ENCODE data around the gene PBXIP1. TPM values are rescaled to one million over a fixed set of nuclear protein-coding genes. Genes with fewer than 3 reads are reported as not detected.
A peak's percentile ranks its signal among the peaks of the same experiment; 100 is the strongest.

PBXIP1 gene
- total and polyA plus RNA-seq, 2 of the 13 experiments (the other 11 are each of a cell fraction or from before 2014, with no cell fraction given): 16.3 to 31.9 TPM

DNA sequence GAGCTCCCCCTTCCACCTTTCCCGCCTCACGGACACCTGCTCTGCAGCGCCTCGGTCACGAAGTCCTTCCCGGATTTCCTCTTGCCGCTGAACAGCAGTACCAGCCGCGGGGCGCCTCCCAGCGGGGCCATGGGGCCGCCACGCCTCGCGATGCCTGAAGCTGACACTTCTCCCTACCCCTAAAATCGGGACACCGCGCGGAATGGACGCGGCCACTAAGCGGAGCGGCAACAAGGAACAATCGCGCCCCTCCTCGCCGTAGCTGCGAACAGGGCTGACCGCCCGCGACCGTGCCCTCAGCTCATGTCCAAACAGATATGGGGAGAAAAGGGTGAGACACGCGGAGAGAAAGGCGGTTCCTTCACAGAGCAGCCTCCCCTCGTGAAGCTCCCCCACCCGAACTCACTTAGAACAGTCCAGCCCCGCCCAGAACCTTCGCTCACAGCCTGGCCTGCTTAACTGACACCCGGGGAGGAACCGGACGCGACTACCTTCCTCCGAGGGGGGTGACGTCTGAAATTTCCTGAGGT, 19.3 kb downstream of the PBXIP1 start, which contains the start of gene PMVK (continued):
- TF ChIP-seq, protein P1, sequence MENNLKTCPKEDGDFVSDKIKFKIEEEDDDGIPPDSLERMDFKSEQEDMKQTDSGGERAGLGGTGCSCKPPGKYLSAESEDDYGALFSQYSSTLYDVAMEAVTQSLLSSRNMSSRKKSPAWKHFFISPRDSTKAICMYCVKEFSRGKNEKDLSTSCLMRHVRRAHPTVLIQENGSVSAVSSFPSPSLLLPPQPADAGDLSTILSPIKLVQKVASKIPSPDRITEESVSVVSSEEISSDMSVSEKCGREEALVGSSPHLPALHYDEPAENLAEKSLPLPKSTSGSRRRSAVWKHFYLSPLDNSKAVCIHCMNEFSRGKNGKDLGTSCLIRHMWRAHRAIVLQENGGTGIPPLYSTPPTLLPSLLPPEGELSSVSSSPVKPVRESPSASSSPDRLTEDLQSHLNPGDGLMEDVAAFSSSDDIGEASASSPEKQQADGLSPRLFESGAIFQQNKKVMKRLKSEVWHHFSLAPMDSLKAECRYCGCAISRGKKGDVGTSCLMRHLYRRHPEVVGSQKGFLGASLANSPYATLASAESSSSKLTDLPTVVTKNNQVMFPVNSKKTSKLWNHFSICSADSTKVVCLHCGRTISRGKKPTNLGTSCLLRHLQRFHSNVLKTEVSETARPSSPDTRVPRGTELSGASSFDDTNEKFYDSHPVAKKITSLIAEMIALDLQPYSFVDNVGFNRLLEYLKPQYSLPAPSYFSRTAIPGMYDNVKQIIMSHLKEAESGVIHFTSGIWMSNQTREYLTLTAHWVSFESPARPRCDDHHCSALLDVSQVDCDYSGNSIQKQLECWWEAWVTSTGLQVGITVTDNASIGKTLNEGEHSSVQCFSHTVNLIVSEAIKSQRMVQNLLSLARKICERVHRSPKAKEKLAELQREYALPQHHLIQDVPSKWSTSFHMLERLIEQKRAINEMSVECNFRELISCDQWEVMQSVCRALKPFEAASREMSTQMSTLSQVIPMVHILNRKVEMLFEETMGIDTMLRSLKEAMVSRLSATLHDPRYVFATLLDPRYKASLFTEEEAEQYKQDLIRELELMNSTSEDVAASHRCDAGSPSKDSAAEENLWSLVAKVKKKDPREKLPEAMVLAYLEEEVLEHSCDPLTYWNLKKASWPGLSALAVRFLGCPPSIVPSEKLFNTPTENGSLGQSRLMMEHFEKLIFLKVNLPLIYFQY (CRISPR knock-in tag; IDR thresholded peaks at IDR 0.05; ENCODE audit: borderline replicate concordance): peak; percentile 89
- TF ChIP-seq ZFYVE20 (CRISPR knock-in tag; IDR thresholded peaks at IDR 0.05; ENCODE audit: borderline replicate concordance, low read depth): 0 out of 2 replicates have a peak, but pooled peaks have one; percentile 93
- TF ChIP-seq, protein P2, sequence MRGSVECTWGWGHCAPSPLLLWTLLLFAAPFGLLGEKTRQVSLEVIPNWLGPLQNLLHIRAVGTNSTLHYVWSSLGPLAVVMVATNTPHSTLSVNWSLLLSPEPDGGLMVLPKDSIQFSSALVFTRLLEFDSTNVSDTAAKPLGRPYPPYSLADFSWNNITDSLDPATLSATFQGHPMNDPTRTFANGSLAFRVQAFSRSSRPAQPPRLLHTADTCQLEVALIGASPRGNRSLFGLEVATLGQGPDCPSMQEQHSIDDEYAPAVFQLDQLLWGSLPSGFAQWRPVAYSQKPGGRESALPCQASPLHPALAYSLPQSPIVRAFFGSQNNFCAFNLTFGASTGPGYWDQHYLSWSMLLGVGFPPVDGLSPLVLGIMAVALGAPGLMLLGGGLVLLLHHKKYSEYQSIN (CRISPR knock-in tag; IDR thresholded peaks at IDR 0.05; ENCODE audit: borderline replicate concordance): no peak
- peak; percentile 99 for TF ChIP-seq ZC3H13 (CRISPR knock-in tag; IDR thresholded peaks at IDR 0.05)
- TF ChIP-seq ZMYM4 (CRISPR knock-in tag; IDR thresholded peaks at IDR 0.05): peak; percentile 90
- peak; percentile 86 for TF ChIP-seq CBFB (CRISPR knock-in tag; IDR thresholded peaks at IDR 0.05)
- 0 out of 2 replicates have a peak, but pooled peaks have one; percentile 95 for TF ChIP-seq ZNF138 (CRISPR knock-in tag; IDR thresholded peaks at IDR 0.05; ENCODE audit: low read depth)
- TF ChIP-seq, protein P3, sequence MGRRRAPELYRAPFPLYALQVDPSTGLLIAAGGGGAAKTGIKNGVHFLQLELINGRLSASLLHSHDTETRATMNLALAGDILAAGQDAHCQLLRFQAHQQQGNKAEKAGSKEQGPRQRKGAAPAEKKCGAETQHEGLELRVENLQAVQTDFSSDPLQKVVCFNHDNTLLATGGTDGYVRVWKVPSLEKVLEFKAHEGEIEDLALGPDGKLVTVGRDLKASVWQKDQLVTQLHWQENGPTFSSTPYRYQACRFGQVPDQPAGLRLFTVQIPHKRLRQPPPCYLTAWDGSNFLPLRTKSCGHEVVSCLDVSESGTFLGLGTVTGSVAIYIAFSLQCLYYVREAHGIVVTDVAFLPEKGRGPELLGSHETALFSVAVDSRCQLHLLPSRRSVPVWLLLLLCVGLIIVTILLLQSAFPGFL (CRISPR knock-in tag; IDR thresholded peaks at IDR 0.05): no peak
- TF ChIP-seq ZNF337 (CRISPR knock-in tag; IDR thresholded peaks at IDR 0.05; ENCODE audit: borderline replicate concordance, low read depth): peak; percentile 96; the same call in 1 of the 2 replicates
- TF ChIP-seq ZNF678 (CRISPR knock-in tag; IDR thresholded peaks at IDR 0.05): peak; percentile 99
- no peak for TF ChIP-seq HNRNPH1 (optimal IDR thresholded peaks at IDR 0.05; ENCODE audit: low read depth, low read length)
- TF ChIP-seq ZNF253 (CRISPR knock-in tag; IDR thresholded peaks at IDR 0.05; ENCODE audit: borderline replicate concordance): peak; percentile 97
- TF ChIP-seq, protein P4, sequence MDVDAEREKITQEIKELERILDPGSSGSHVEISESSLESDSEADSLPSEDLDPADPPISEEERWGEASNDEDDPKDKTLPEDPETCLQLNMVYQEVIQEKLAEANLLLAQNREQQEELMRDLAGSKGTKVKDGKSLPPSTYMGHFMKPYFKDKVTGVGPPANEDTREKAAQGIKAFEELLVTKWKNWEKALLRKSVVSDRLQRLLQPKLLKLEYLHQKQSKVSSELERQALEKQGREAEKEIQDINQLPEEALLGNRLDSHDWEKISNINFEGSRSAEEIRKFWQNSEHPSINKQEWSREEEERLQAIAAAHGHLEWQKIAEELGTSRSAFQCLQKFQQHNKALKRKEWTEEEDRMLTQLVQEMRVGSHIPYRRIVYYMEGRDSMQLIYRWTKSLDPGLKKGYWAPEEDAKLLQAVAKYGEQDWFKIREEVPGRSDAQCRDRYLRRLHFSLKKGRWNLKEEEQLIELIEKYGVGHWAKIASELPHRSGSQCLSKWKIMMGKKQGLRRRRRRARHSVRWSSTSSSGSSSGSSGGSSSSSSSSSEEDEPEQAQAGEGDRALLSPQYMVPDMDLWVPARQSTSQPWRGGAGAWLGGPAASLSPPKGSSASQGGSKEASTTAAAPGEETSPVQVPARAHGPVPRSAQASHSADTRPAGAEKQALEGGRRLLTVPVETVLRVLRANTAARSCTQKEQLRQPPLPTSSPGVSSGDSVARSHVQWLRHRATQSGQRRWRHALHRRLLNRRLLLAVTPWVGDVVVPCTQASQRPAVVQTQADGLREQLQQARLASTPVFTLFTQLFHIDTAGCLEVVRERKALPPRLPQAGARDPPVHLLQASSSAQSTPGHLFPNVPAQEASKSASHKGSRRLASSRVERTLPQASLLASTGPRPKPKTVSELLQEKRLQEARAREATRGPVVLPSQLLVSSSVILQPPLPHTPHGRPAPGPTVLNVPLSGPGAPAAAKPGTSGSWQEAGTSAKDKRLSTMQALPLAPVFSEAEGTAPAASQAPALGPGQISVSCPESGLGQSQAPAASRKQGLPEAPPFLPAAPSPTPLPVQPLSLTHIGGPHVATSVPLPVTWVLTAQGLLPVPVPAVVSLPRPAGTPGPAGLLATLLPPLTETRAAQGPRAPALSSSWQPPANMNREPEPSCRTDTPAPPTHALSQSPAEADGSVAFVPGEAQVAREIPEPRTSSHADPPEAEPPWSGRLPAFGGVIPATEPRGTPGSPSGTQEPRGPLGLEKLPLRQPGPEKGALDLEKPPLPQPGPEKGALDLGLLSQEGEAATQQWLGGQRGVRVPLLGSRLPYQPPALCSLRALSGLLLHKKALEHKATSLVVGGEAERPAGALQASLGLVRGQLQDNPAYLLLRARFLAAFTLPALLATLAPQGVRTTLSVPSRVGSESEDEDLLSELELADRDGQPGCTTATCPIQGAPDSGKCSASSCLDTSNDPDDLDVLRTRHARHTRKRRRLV (CRISPR knock-in tag; IDR thresholded peaks at IDR 0.05): peak; percentile 96; the same call in 1 of the 2 replicates
- TF ChIP-seq, protein P5, sequence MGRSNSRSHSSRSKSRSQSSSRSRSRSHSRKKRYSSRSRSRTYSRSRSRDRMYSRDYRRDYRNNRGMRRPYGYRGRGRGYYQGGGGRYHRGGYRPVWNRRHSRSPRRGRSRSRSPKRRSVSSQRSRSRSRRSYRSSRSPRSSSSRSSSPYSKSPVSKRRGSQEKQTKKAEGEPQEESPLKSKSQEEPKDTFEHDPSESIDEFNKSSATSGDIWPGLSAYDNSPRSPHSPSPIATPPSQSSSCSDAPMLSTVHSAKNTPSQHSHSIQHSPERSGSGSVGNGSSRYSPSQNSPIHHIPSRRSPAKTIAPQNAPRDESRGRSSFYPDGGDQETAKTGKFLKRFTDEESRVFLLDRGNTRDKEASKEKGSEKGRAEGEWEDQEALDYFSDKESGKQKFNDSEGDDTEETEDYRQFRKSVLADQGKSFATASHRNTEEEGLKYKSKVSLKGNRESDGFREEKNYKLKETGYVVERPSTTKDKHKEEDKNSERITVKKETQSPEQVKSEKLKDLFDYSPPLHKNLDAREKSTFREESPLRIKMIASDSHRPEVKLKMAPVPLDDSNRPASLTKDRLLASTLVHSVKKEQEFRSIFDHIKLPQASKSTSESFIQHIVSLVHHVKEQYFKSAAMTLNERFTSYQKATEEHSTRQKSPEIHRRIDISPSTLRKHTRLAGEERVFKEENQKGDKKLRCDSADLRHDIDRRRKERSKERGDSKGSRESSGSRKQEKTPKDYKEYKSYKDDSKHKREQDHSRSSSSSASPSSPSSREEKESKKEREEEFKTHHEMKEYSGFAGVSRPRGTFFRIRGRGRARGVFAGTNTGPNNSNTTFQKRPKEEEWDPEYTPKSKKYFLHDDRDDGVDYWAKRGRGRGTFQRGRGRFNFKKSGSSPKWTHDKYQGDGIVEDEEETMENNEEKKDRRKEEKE (IDR thresholded peaks at IDR 0.05): no peak
